ENCODE data around the gene AK1. TPM values are rescaled to one million over a fixed set of nuclear protein-coding genes. Genes with fewer than 3 reads are reported as not detected.

AK1 gene
- total and polyA plus RNA-seq, 9 of the 15 experiments (the other 6 are each of a cell fraction or from before 2014, with no cell fraction given), result 10.1 to 71.8 (median 39.0) TPM

DNA sequence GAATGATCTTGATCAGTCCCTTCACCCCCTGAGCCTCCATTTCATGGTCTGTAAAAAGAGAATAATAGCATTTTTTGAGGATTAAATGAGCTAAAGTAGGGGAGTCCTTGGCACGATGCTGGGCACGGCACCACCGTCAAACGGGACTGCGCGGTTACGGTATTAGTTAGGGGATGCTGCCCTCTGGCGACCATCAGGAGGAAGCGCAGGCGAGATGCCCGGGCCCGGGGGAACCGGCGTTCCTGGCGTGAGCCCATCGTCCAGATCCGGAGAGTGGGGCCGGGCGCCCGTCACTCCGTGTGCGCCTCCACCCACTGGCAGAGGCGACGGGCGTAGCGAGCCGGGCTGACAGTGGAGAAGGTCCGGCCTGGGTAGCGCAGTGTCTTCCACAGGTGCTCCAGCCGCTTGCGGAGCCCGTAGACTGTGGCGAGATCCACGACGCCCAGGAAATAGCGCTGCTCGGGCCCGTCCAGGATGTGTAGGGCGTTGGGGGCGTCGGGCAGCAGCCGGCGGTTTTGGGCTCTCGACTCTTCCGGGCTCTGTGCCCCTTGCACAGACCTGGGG is 44.2 kb upstream of the AK1 start (continued):
- TF ChIP-seq KLF6 (CRISPR knock-in tag; IDR thresholded peaks at IDR 0.05; ENCODE audit: borderline replicate concordance) (no peak), ZNF583 (CRISPR knock-in tag; IDR thresholded peaks at IDR 0.05) (no peak), SMAD4 (CRISPR knock-in tag; conservative IDR thresholded peaks at IDR 0.05) (no peak), DACH1 (IDR thresholded peaks at IDR 0.05; ENCODE audit: partially characterized antibody) (no peak), ETV5 (CRISPR knock-in tag; IDR thresholded peaks at IDR 0.05; ENCODE audit: low read depth) (no peak), CHD4 (IDR thresholded peaks at IDR 0.05; ENCODE audit: insufficient read depth, insufficient replicate concordance, low read depth, low read length, poor library complexity, severe bottlenecking) (no peak), MBD2 (IDR thresholded peaks at IDR 0.05; ENCODE audit: borderline replicate concordance, low read depth) (no peak), EP300 (IDR thresholded peaks at IDR 0.05; ENCODE audit: low read length) (no peak), ARNT (IDR thresholded peaks at IDR 0.05) (no peak), ZSCAN32 (CRISPR knock-in tag; IDR thresholded peaks at IDR 0.05) (no peak), TEAD4 (IDR thresholded peaks at IDR 0.05; ENCODE audit: low read length) (no peak), TEAD4 (CRISPR knock-in tag; IDR thresholded peaks at IDR 0.05; ENCODE audit: borderline replicate concordance) (no peak), ZNF518B (CRISPR knock-in tag; IDR thresholded peaks at IDR 0.05) (no peak), HLTF (IDR thresholded peaks at IDR 0.05) (no peak), ARID3B (CRISPR knock-in tag; IDR thresholded peaks at IDR 0.05; ENCODE audit: borderline replicate concordance) (no peak), GTF2B (IDR thresholded peaks at IDR 0.05; ENCODE audit: extremely low read depth, insufficient read length) (no peak)
- TF ChIP-seq, protein P1, sequence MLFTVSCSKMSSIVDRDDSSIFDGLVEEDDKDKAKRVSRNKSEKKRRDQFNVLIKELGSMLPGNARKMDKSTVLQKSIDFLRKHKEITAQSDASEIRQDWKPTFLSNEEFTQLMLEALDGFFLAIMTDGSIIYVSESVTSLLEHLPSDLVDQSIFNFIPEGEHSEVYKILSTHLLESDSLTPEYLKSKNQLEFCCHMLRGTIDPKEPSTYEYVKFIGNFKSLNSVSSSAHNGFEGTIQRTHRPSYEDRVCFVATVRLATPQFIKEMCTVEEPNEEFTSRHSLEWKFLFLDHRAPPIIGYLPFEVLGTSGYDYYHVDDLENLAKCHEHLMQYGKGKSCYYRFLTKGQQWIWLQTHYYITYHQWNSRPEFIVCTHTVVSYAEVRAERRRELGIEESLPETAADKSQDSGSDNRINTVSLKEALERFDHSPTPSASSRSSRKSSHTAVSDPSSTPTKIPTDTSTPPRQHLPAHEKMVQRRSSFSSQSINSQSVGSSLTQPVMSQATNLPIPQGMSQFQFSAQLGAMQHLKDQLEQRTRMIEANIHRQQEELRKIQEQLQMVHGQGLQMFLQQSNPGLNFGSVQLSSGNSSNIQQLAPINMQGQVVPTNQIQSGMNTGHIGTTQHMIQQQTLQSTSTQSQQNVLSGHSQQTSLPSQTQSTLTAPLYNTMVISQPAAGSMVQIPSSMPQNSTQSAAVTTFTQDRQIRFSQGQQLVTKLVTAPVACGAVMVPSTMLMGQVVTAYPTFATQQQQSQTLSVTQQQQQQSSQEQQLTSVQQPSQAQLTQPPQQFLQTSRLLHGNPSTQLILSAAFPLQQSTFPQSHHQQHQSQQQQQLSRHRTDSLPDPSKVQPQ (CRISPR knock-in tag; IDR thresholded peaks at IDR 0.05; ENCODE audit: borderline replicate concordance), result no peak
- TF ChIP-seq, protein P2, sequence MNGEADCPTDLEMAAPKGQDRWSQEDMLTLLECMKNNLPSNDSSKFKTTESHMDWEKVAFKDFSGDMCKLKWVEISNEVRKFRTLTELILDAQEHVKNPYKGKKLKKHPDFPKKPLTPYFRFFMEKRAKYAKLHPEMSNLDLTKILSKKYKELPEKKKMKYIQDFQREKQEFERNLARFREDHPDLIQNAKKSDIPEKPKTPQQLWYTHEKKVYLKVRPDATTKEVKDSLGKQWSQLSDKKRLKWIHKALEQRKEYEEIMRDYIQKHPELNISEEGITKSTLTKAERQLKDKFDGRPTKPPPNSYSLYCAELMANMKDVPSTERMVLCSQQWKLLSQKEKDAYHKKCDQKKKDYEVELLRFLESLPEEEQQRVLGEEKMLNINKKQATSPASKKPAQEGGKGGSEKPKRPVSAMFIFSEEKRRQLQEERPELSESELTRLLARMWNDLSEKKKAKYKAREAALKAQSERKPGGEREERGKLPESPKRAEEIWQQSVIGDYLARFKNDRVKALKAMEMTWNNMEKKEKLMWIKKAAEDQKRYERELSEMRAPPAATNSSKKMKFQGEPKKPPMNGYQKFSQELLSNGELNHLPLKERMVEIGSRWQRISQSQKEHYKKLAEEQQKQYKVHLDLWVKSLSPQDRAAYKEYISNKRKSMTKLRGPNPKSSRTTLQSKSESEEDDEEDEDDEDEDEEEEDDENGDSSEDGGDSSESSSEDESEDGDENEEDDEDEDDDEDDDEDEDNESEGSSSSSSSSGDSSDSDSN (IDR thresholded peaks at IDR 0.05; ENCODE audit: borderline replicate concordance in 1 of 2, low read depth in 2 of 2, low read length in 2 of 2), result no peak
